Activated CD4-positive, alpha-beta T cell treated with anti-CD3 and anti-CD28 coated beads for 1 hour (primary cell): Measurements from ENCODE around the gene ENO4.

ENCODE experiments used
- DNase-seq: peaks from one replicate; pipeline ENCODE4 v3.0.0-alpha.2; 2020

The ENO4 gene

DNA sequence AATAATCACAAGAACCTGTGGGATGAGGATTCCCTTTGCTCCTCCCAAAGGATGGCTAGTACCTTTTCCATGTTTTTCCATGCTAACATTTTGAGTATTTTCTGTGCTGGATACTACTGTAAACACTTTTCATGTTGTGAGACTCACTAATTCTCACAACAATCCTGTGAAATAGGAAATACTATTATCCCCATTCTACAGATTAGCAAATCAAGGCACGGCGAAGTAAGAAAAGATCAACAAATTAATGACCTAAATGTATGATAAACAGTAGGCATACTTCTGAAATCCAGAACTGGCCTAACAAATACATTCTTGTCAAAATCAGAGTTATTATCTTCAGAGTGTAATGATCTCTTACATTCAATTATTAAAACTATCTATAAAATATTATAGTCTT, 69.3 kb downstream of the ENO4 start:
- DNase-seq, result no peak

- DNase-seq, result no peak
Measured at GRCh38 chr10:116919164-116919563, 69.9 kb downstream of the ENO4 start.

DNA sequence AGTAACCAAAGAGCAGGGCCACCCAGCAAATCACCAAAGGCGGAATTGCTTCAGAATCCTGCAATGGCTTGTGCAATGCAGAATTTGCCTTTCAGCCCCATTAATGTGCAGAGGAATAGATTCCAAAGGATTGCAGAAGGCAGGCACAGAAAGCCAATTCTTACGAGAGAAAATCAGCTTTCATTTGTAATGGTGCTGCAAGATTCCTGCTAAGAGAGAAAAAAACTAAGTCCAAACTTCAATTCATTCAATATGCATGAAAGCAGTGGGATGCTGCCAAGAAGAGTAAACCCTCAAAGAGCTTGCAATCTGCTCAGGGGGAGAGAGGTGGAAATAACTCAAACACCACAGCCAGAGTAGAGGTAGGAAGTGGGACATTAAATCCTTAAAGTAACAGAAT, 70.4 kb downstream of the ENO4 start:
- DNase-seq, result no peak

DNA sequence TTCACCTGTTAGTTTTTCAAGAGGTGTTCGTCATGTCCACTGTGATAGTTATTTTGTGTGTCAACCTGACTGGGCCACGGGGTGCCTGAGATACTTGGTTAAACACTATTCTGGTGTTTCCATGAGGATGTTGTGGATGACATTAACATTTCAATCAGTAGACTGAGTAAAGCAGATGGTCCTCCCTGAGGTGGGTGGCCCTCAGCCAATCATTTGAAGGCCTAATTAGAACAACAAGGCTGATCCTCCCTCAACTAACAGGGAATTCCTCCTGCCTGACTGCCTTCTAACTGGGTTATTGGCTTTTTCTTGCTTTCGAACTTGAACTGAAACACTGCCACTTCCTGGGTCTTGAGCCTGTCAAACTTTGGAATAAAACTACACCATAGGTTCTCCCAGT, 75.8 kb downstream of the ENO4 start:
- no peak for DNase-seq

DNA sequence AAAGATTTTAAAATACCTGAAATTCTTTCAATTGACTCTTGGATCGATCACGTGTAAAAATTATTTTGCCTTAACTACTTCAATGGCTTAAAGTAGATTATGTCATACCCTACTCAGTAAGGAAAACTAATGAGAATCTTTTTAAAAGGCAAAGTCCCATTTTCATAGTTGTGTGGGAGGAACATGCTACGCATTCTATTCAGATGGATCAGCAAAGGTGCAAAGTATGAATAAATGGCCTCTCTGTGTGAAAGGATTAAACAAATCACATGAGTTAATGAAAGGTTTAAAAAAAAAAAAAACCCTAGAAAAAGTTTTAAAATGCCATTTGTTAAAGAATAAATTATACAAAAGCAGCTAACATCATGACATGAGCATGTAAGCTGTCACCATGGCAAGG, 77.1 kb downstream of the ENO4 start:
- no peak for DNase-seq

DNA sequence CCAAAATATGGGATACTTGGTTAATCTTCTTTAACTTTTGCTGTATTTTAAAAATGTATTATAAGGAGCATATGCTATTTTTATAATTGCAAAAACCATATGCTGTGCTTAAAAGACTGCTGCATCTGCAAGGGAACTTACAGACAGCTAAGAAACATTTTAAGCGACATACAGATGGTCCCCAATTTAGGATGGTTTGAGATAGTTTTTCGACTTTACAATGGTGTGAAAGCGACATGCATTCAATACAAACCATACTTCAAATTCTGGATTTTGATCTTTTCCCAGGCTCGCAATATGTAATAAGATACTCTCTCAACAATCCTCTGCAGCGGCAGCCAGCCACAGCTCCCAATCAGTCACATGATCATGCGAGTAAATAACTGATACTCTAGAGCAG, 82.5 kb downstream of the ENO4 start:
- DNase-seq, result no peak
